ENCODE data around the gene KHDC4.

GRCh38 chr1:155873860-155874259 lies 60.4 kb downstream of the KHDC4 start:
- TF ChIP-seq GATA3 (IDR thresholded peaks at IDR 0.05; ENCODE audit: low read depth, low read length) (no peak), GATA2 (IDR thresholded peaks at IDR 0.05; ENCODE audit: low read depth, low read length) (no peak)
